HG03571 (cell line): ENCODE results near the gene CHURC1.
A peak's percentile ranks its signal among the peaks of the same experiment; 100 is the strongest.

Source experiments
- ATAC-seq: cut with Tn5 transposase; IDR thresholded peaks from one replicate; pipeline ENCODE4 v1.9.1; 2021; ENCODE audit not compliant: unreplicated experiment

CHURC1 gene

GRCh38 chr14:64937821-64938193, 23.6 kb downstream of the CHURC1 start:
- ATAC-seq: no peak

GRCh38 chr14:64938972-64939816, 24.9 kb downstream of the CHURC1 start:
- ATAC-seq: no peak

- no peak for ATAC-seq
Measured at GRCh38 chr14:64939817-64940190, 25.5 kb downstream of the CHURC1 start.

- no peak for ATAC-seq
Measured at GRCh38 chr14:64940336-64940910, 26.2 kb downstream of the CHURC1 start.

GRCh38 chr14:64942531-64943111, 28.4 kb downstream of the CHURC1 start, which contains the start of gene GPX2:
Gene GPX2 (minus strand): TSS chr14:64942745. CDS start chr14:64942726, 19 bp downstream.
- no peak for ATAC-seq

- ATAC-seq: no peak
Measured at GRCh38 chr14:64943556-64943955, 29.3 kb downstream of the CHURC1 start.

GRCh38 chr14:64944041-64944440, 29.8 kb downstream of the CHURC1 start:
- ATAC-seq: no peak

GRCh38 chr14:64944861-64945260, 30.6 kb downstream of the CHURC1 start:
- no peak for ATAC-seq

GRCh38 chr14:64945431-64946178, 31.4 kb downstream of the CHURC1 start:
- ATAC-seq: no peak

GRCh38 chr14:64946310-64947045, 32.2 kb downstream of the CHURC1 start:
- no peak for ATAC-seq

GRCh38 chr14:64947710-64948611, 33.7 kb downstream of the CHURC1 start:
- no peak for ATAC-seq

- ATAC-seq: no peak
Measured at GRCh38 chr14:64948612-64949210, 34.5 kb downstream of the CHURC1 start.

- no peak for ATAC-seq
Measured at GRCh38 chr14:64950889-64951288, 36.6 kb downstream of the CHURC1 start.

- no peak for ATAC-seq
Measured at GRCh38 chr14:64951291-64951690, 37.0 kb downstream of the CHURC1 start.

GRCh38 chr14:64951724-64952123, 37.5 kb downstream of the CHURC1 start:
- ATAC-seq: no peak

- ATAC-seq: peak; percentile 45
Measured at GRCh38 chr14:64952598-64953309, 38.5 kb downstream of the CHURC1 start.

- ATAC-seq: no peak
Measured at GRCh38 chr14:64953310-64953654, 39.0 kb downstream of the CHURC1 start.

- ATAC-seq: no peak
Measured at GRCh38 chr14:64953661-64954060, 39.4 kb downstream of the CHURC1 start.
